HL-60 (cell line): ENCODE data around the gene SLC6A9.

Experiments
- CTCF ChIP-seq: IDR thresholded peaks from one replicate; pipeline ENCODE4 v1.5.1; 2011; ENCODE audit warnings: low read length, control low read depth, inconsistent platforms; ENCODE audit not compliant: insufficient read depth
- GABPA ChIP-seq: IDR thresholded peaks from 2 replicates; pipeline ENCODE4 v1.6.1; 2012; ENCODE audit warnings: low read depth
- POLR2AphosphoS5 ChIP-seq: IDR thresholded peaks from 2 replicates; pipeline ENCODE4 v1.6.1; 2012; ENCODE audit warnings: low read depth
- REST ChIP-seq: IDR thresholded peaks from 2 replicates; pipeline ENCODE4 v1.6.1; 2012; ENCODE audit warnings: low read depth; ENCODE audit not compliant: insufficient replicate concordance

- TF ChIP-seq CTCF (no peak), POLR2AphosphoS5 (no peak), GABPA (no peak), REST (no peak)
Measured at GRCh38 chr1:44057293-44057692, 26.0 kb upstream of the SLC6A9 start.
